Testis (tissue), 3 donors: ENCODE measurements around the gene NCF2. TPM values are rescaled to one million over a fixed set of nuclear protein-coding genes. Genes with fewer than 3 reads are reported as not detected.

Experiments
- DNase-seq: peaks from one replicate; pipeline ENCODE4 v3.0.0-alpha.2; 2019
- H3K27ac ChIP-seq, 2 donors: fragments of 200-600 bp; sonication (generic); one replicate each; pipeline ENCODE4 v1.5.1; 2019
- H3K27me3 ChIP-seq: fragments of 200-600 bp; sonication (generic); one replicate; pipeline ENCODE4 v1.5.1; 2019
- H3K36me3 ChIP-seq: fragments of 200-600 bp; sonication (generic); one replicate; pipeline ENCODE4 v1.5.1; 2017; ENCODE audit warnings: low read depth; ENCODE audit errors: missing control alignments
- H3K4me1 ChIP-seq: fragments of 200-600 bp; sonication (generic); one replicate; pipeline ENCODE4 v1.5.1; 2019
- H3K4me3 ChIP-seq, 2 donors: fragments of 200-600 bp; sonication (generic); one replicate each; pipeline ENCODE4 v1.5.1; 2017 to 2019
- H3K9me3 ChIP-seq: fragments of 200-600 bp; sonication (generic); one replicate; pipeline ENCODE4 v1.5.1; 2017
- POLR2A ChIP-seq: fragments of 450-650 bp; IDR thresholded peaks from one replicate; pipeline ENCODE4 v1.6.1; 2017; ENCODE audit warnings: antibody characterized with exemption, mild to moderate bottlenecking, moderate library complexity
- WGBS, 2 donors: methylation state at CpG; one replicate each; pipeline ENCODE4 v1.1.5; 2018; 5-methylcytosine and 5-hydroxymethylcytosine counted together
- intact Hi-C: fragments of 100-400 bp; cut with DNase I; formaldehyde crosslinking; loops from one replicate; pipeline ENCODE4 v1.15.1; 2023; ENCODE audit warnings: low total_unique reads
- polyA plus RNA-seq: library from polyadenylated mRNA; stranded (reverse); fragments of 350-450 nt; fragmentation: Illumina TruSeq; extraction: RNeasy Lipid Tissue Mini Kit (QIAGEN cat#74804); gene quantifications from one replicate; pipeline ENCODE4 v1.2.3, GENCODE V29; 2014; ENCODE audit warnings: low read depth, low replicate concordance; ENCODE audit not compliant: insufficient read depth
- total RNA-seq, 2 donors: library from RNA; depleted of rRNA; stranded (reverse); fragments of >200 nt; gene quantifications; one replicate each; pipeline ENCODE4 v1.2.3, GENCODE V29; 2016
- TF ChIP-seq, protein P1 (sequence below), 3 experiments: fragments of 450-650 bp in 2 of 3; fragments of 200-600 bp in 1 of 3; sonication (generic) in 1 of 3; IDR thresholded peaks; one replicate each; pipeline ENCODE4 v1.5.1; 2016 to 2019; ENCODE audit warnings: antibody characterized with exemption in 3 of 3, mild to moderate bottlenecking in 2 of 3, moderate library complexity in 1 of 3

The NCF2 gene
- total and polyA plus RNA-seq, 3 donors from 2014 or later, result 1.3 to 7.8 (median 3.7) TPM

GRCh38 chr1:183544598-183545297, 45.5 kb downstream of the NCF2 start:
- Histone ChIP-seq H3K27ac (no peak overlapping the region), H3K36me3 (no peaks in the 10 kb centered on the region), H3K9me3 (no peaks in the 10 kb centered on the region), H3K27me3 (no peaks in the 10 kb centered on the region), H3K4me3 (no peak overlapping the region), H3K4me1 (no peaks in the 10 kb centered on the region)
- 81 to 84% methylated on average over 5 of the region's 5 CpGs for WGBS, 2 donors
- intact Hi-C loops, result no loop called here
- DNase-seq, result no peak
- TF ChIP-seq, protein P1, sequence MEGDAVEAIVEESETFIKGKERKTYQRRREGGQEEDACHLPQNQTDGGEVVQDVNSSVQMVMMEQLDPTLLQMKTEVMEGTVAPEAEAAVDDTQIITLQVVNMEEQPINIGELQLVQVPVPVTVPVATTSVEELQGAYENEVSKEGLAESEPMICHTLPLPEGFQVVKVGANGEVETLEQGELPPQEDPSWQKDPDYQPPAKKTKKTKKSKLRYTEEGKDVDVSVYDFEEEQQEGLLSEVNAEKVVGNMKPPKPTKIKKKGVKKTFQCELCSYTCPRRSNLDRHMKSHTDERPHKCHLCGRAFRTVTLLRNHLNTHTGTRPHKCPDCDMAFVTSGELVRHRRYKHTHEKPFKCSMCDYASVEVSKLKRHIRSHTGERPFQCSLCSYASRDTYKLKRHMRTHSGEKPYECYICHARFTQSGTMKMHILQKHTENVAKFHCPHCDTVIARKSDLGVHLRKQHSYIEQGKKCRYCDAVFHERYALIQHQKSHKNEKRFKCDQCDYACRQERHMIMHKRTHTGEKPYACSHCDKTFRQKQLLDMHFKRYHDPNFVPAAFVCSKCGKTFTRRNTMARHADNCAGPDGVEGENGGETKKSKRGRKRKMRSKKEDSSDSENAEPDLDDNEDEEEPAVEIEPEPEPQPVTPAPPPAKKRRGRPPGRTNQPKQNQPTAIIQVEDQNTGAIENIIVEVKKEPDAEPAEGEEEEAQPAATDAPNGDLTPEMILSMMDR (IDR thresholded peaks at IDR 0.05), result no peak
- no peak for TF ChIP-seq POLR2A

DNA sequence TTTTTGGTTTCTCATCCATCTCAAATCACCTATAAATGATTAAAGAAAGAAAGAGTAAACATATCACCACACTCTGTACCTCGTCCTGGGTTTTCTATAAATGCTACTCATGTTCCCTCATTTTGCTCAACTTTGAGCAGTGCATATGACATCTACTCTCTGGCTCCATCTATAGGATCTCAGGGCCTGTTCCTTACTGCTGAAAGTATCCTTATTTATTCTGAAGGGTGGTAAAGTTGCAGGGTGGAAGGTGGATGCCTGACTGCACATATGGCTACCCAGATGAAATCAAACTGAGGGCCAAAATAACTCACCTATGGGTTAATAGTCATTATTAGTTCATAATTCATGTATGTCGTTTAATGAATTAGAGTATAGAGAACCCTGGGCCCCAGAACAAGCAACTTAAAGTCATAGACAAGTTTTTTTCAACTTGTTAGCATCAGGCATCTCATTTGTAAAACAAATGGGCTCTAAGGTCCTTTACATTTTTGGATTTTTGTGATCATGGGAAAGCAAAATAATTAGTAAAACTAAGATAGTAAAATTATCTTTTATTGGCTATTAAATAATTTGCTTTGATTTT, 46.5 kb downstream of the NCF2 start:
- no peak overlapping the region for H3K4me3 ChIP-seq
- DNase-seq, result no peak
- intact Hi-C loops, result no loop called here
- no peaks in the 10 kb centered on the region for H3K9me3 ChIP-seq
- no peaks in the 10 kb centered on the region for H3K36me3 ChIP-seq
- H3K4me1 ChIP-seq, result no peaks in the 10 kb centered on the region
- TF ChIP-seq, protein P1 (IDR thresholded peaks at IDR 0.05), result peak; percentile 27 to 49 (median 42)
- TF ChIP-seq POLR2A, result no peak
- H3K27ac ChIP-seq, result no peak overlapping the region
- no peaks in the 10 kb centered on the region for H3K27me3 ChIP-seq
- WGBS, 2 donors, result 52 to 68% methylated on average over 2 of the region's 2 CpGs

GRCh38 chr1:183537405-183537804, 52.9 kb downstream of the NCF2 start:
- Histone ChIP-seq H3K4me1 (no peaks in the 10 kb centered on the region), H3K9me3 (no peaks in the 10 kb centered on the region), H3K36me3 (no peaks in the 10 kb centered on the region), H3K27me3 (no peaks in the 10 kb centered on the region), H3K4me3 (no peak overlapping the region), H3K27ac (no peak overlapping the region)
- DNase-seq, result no peak
- no peak for TF ChIP-seq POLR2A
- TF ChIP-seq, protein P1 (IDR thresholded peaks at IDR 0.05), result no peak
- WGBS, 2 donors, result 95 to 96% methylated on average over 4 of the region's 4 CpGs
- intact Hi-C loops, result no loop called here

- H3K4me1 ChIP-seq, result no peaks in the 10 kb centered on the region
- DNase-seq, result no peak
- H3K9me3 ChIP-seq, result no peaks in the 10 kb centered on the region
- 90 to 93% methylated on average over 3 of the region's 3 CpGs for WGBS, 2 donors
- no peaks in the 10 kb centered on the region for H3K36me3 ChIP-seq
- H3K27me3 ChIP-seq, result no peaks in the 10 kb centered on the region
- intact Hi-C loops, result no loop called here
- no peak for TF ChIP-seq POLR2A
- TF ChIP-seq, protein P1 (IDR thresholded peaks at IDR 0.05), result no peak
- no peak overlapping the region for H3K27ac ChIP-seq
- H3K4me3 ChIP-seq, result no peak overlapping the region
These were observed 56.6 kb downstream of the NCF2 start for GRCh38 chr1:183533617-183534174.
